Smooth muscle cell of the brain vasculature (primary cell): ENCODE measurements around the gene TMIGD1.

Experiments used
- DNase-seq: peaks from one replicate; pipeline ENCODE4 v3.0.0-alpha.2; 2012; ENCODE audit warnings: low read depth, low spot score

TMIGD1 gene

GRCh38 chr17:30332057-30332542 is 1.8 kb downstream of the TMIGD1 start:
- no peak for DNase-seq

GRCh38 chr17:30326809-30327208 is 7.0 kb downstream of the TMIGD1 start:
- no peak for DNase-seq

- DNase-seq = no peak
Observed at GRCh38 chr17:30324723-30325122, 9.1 kb downstream of the TMIGD1 start.

GRCh38 chr17:30323895-30324319 is 9.9 kb downstream of the TMIGD1 start:
- no peak for DNase-seq

- DNase-seq = no peak
Observed at GRCh38 chr17:30323262-30323894, 10.5 kb downstream of the TMIGD1 start.

GRCh38 chr17:30321314-30321713 is 12.5 kb downstream of the TMIGD1 start:
- no peak for DNase-seq

- DNase-seq = no peak
Observed at GRCh38 chr17:30318155-30318554, 15.7 kb downstream of the TMIGD1 start.

- DNase-seq = no peak
Observed at GRCh38 chr17:30316736-30317135, 17.1 kb downstream of the TMIGD1 start.

- no peak for DNase-seq
Observed at GRCh38 chr17:30315106-30315505, 18.8 kb downstream of the TMIGD1 start.

GRCh38 chr17:30314474-30314873 is 19.4 kb downstream of the TMIGD1 start:
- no peak for DNase-seq

GRCh38 chr17:30312226-30312625 is 21.6 kb downstream of the TMIGD1 start:
- no peak for DNase-seq

GRCh38 chr17:30310562-30310961 is 23.3 kb downstream of the TMIGD1 start:
- no peak for DNase-seq

- DNase-seq = no peak
Observed at GRCh38 chr17:30309591-30309990, 24.3 kb downstream of the TMIGD1 start.

- DNase-seq = no peak
Observed at GRCh38 chr17:30308406-30308805, 25.5 kb downstream of the TMIGD1 start.

- DNase-seq = no peak
Observed at GRCh38 chr17:30304778-30305177, 29.1 kb downstream of the TMIGD1 start.

- no peak for DNase-seq
Observed at GRCh38 chr17:30302241-30302640, 31.6 kb downstream of the TMIGD1 start.

- DNase-seq = no peak
Observed at GRCh38 chr17:30300818-30301217, 33.0 kb downstream of the TMIGD1 start.

- DNase-seq = no peak
Observed at GRCh38 chr17:30299000-30299399, 34.9 kb downstream of the TMIGD1 start.

- no peak for DNase-seq
Observed at GRCh38 chr17:30297715-30298114, 36.1 kb downstream of the TMIGD1 start.

- DNase-seq = no peak
Observed at GRCh38 chr17:30296499-30297080, 37.3 kb downstream of the TMIGD1 start.

GRCh38 chr17:30292286-30292858 is 41.5 kb downstream of the TMIGD1 start:
- DNase-seq = no peak

GRCh38 chr17:30291543-30292285 is 42.1 kb downstream of the TMIGD1 start, which contains the start of gene BLMH:
Gene BLMH, minus strand, starts transcription at chr17:30291944. Its CDS starts 125 bp downstream, at chr17:30291819.
- peak; percentile 40 for DNase-seq
